ENCODE measurements around the gene MYH10.

The MYH10 gene

DNA sequence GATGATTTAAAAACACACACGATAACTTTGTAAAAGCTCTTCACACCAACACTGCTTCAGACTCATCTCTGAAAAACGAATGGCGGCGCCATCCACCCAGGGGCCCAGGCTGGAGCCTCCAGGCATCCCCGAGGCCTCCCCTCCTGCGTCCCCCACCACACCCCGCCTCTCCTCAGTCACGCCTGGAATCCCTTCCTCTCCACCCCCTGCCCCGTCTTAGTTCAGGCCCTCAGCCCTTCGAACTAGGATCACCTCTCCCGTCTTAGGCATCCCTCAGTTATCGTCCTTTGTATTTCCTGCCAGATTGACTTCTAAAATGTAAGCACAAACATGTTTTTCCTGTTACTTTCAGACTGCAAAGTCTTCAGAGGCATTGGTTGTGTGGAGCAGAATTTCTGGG lies 136.5 kb downstream of the MYH10 start:
- DNase-seq = no peak

DNA sequence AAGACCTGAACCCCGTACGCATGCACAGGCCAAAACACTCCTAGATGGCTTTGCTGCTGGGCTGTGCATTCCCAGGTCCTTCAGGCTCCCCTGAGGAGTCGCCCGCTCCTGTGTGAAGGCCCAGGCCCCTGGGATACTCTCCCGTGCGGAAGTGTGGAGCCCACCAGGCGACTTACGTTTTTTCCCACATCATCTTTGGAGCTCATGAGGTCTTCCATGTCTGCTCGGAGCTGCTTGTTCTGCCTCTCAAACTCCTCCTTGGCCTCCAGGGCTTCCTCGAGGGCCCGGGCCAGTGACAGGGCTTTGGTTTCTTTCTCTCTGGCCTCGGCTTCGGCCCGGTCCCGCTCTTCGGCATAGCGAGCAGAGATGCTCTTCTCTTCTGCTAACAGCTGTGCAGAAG lies 138.4 kb downstream of the MYH10 start:
- DNase-seq = no peak

DNA sequence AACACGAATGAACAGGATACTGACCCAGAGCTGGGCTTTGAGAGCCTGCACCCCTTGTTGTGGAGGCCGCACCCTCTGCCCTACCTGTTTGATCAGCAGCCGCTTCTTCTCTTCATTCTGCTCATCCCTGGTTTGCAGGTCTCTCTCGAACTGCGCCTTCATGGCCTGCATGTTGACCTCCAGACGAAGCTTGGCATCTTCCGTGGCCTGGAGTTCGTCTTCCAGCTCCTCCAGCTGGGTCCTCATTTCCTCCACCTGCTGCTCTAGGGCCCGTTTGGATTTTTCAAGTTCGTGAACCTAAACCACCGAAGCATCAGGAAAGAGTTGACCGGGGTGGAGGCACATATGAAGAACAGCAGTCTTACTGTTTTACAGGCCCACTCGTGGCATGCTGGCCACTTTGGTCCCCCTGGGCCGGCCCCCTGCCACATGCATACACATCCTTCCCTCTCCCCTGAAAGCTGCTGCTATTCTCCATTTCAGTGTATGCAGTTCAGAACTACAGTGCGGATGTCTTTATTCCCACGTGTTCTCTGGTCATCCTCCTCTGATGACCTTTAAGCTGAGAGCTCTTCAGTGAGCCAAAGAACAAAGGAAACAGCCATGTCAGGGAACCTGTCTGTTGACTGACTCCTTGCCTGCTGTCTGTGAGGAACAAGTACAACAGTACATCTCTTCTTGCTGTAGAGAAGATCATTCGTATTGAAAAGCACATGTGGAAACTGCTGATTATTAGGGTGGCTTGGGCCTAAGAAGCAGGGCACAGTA lies 140.1 kb downstream of the MYH10 start:
- DNase-seq = no peak

DNA sequence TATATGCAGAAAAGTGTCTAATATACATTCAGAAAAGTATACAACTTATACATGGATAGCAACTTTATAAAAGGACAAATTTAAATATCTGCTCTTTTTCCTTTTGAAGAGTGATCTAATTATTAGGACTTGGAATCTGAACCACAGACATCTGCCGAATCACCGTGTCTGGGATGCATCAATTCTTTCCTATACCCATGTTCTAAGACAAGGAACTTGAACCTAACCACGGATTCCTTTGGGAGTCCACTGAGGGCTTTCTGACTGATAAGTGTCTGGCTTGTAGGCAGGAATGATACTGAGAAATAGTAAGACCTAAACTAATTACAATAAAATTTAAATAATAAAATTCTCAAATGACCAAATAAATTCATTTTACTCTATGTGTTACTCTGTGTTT lies 140.7 kb downstream of the MYH10 start:
- no peak for DNase-seq

DNA sequence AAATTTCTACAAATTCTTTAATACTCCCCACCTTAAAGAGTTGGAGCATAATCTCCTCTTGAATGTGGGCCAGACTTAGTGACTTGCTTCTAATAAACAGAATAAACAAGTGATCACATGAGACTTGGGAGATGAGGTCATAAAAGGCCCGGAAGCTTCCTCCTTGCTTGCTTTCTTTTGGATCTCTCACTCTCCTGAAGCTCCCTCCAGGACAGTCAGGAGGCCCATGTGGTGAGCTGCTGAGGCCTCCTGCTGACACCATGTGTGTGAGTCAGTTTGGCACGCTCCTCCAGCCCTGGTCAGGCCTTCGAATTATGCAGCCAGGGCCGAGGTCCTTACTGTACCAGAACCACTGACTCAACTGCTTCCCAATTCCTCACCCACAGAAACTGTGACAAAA lies 141.6 kb downstream of the MYH10 start:
- no peak for DNase-seq

DNA sequence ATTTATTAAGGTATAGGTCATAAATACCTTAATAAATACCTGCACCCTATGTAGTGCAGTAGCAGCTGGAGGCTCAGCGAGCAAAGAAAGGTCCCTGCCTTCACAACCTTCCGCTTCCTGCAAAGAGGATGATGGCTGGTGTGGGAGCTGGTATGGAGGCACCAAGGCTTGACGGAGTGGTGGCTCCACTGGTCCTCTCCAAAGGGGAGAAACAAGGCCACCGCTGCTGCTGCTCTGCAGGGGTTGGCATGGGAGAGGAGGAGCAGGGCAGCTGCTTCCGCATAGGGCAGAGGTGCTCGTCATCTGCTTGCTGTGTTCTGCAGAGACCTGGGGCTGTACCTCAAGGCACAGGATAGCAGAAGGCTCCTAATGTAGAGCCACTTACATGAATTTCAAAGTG lies 142.0 kb downstream of the MYH10 start:
- DNase-seq = no peak

DNA sequence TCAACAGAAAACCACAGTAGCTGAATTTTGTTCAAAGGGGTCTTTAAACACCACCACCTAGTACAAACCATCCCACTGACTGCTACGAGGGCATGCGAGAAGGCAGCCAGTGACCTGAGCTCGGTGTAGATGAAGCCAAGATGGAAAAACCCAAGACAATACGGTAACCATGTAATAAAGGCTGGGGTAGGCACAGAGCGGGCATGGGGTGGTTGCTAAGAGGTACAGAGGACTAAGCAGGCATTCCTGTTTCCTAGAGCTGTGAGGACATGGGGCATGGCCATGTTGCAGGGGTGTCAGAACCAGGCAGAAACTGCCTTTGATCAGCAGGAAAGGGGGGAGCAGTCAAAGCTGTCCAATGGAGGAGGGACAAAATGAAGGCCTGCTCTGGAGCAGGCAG lies 142.8 kb downstream of the MYH10 start:
- DNase-seq = no peak

DNA sequence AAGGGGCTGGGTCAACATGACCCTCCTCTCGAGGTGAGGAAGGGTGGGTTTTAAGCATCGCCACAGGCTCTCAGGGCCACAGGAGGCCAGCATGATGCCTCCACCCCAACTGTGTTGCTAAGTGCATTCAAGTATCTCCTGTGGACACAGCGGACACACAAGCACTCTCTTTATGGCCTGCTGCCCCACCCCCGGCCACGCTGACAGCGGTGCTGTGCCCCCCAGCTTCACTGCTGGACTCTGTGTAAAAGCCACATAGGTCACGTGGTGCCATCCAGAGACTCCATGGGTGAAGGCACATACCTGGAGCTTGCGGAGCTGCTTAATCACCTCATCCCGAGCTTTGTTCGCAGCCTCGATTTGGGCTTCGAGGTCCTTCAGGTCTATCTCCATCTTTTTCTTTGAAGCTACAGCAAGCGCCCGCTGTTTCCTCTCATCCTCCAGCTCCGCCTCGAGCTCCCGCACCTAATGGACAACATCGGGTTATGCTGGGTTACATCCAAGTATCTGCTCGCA lies 143.3 kb downstream of the MYH10 start:
- DNase-seq = no peak

DNA sequence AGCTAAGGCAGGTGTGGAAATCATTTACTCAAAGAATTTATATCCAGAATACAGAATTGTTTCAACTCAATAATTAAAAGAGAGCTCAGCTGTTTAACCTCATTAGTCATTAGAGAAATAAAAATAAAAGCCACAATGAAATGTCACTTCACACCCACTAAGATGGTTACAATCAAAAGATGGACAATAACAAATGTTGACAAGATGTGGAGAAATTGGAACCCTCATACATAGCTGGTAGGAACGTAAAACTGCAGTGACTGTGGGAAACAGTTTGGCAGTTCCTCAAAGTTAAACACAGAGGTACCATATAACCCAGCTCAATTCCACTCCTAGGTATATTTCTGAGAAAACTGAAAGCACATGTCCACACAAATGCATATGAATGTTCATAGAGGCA lies 145.0 kb downstream of the MYH10 start:
- DNase-seq = no peak

DNA sequence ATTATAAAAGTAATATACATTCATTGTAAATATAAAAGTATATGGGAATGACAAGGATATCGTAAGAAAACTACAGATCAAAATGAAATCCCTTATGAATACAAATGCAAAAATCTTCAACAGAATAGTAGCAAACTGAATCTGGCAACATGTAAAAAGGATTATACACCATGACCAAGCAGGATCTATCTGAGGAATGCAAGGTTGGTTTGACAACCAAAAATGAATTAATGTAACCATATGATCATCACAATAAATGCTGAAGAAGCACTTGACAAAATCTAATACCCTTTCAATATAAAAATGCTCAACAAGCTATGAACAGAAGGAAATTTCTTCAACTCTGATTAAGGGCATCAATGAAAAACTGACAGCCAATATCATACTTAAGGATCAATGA lies 146.1 kb downstream of the MYH10 start:
- no peak for DNase-seq

DNA sequence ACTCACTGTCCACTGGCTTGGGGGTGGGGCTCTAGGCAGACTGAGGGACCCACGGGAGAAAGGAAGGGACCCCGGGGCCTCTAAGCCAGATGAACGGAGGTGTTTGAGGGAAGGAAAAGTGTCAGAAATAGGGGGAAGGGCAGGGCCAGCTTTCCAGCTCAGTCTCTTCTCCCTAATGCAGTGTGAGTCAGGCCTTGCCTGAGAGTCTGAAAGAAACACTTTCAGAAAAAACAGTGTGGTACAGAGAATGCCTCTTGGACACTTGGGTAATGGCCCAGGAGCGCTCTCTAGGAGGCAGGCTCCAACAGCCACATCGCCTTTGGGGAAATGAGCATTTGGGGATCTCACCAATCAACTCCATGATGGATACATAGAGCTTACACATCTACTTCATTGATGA lies 148.0 kb downstream of the MYH10 start:
- no peak for DNase-seq

DNA sequence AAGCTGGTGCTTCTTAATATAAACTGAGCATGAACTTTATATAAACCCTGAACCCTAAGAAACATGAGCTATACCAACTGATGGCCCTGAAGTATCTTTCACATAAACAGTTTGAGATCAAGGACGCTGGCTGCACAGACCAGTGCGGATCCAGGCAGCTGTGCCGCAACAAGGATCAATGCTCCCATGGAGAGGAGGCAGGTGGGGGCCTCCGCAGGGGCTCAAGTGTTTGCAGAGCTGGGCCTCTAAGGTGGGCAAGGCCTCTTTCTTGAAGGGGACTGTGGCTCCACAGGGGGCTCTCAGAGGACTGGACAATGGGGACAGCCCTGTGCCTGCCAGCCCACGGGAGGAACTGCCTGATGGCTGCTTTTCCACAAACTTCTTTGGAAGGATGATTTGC lies 148.8 kb downstream of the MYH10 start:
- no peak for DNase-seq

DNA sequence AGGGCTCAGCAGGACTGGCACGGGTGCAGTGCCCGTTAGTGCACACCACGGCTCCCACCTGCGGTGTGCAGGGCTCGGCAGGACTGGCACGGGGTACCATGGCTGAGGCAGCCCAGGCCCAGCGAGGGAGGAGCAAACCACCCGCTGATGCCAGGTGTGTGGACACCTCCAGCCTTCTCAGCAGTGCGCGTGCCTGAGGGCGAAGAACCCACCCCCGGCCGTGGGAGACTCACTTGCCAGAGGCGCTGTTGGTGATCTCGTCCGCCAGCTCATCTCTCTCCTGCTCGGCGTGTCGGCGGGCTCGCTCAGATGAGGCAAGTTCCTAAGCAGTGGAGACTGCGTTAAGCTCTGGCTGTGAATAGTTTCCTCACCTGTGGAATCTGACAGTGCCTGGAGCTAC lies 149.4 kb downstream of the MYH10 start:
- DNase-seq = no peak

DNA sequence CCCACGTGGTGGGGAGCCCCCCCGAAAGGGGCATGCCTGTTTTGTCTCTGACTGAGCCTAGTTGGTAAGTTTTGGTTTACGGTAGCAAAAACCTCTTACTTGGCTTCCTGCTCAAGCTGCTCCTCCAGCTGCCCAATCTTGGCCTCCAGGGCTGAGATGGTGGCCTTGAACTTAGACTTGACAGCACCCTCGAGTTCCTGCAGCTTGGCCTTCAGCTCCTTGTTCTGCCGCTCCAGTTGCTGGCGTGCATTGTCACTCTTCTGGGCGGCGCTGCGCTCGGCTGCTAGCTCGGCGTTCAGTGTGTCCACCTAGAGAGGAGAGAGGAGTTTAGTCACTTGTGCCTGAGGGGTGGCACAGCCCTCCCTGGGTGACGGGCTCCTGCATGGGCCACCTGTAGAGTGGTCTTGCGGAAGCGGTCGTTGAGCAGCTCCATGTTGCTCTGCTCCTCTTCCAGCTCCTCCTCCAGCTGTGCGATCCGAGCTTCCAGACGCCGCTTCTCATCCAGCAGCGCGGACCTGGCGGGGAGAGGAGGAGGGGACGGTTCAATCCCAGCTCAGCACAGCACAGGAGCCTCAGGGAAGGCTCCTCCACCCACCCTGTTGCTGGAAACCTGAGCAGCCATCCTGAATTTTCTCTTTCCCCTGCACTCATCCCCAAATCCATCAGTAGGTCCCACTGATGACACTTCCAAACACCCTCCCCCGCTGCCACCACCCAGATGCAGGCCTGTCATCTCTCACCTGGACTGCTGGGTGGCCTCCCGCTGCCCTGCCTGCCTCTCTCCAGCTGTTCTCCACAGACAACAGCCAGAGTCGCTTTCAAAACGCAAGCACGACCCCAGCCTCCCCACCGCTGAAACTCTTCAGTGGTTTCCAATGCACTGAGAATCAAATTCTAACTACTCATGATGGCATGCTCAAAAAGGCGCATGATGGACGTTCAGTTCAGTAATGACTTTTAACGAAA lies 150.2 kb downstream of the MYH10 start:
- no peak for DNase-seq

DNA sequence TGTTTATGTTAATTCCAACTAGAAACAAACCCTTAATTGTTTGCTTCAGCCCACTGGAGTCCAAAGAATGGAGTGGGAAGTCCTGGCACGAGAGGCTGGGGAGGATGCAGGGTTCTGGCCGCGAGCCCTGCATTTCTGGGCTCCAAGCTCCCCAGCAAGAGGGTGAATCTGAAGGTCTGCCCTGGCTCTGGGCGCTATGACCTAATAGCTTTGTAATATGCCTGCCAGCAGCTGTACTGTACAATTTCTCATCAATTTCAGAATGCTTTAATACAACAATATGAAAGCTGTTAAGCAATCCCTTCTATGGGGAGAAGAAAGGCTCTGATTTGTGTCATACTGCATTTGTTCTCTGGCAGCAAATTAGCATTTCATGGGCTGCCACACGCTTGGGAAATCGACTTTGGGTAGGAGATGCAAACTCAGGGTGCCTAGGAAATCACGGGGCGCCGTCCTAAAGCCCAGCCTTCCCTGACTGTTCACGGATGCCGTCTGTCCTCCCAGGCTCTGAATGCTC lies 151.0 kb downstream of the MYH10 start:
- no peak for DNase-seq

DNA sequence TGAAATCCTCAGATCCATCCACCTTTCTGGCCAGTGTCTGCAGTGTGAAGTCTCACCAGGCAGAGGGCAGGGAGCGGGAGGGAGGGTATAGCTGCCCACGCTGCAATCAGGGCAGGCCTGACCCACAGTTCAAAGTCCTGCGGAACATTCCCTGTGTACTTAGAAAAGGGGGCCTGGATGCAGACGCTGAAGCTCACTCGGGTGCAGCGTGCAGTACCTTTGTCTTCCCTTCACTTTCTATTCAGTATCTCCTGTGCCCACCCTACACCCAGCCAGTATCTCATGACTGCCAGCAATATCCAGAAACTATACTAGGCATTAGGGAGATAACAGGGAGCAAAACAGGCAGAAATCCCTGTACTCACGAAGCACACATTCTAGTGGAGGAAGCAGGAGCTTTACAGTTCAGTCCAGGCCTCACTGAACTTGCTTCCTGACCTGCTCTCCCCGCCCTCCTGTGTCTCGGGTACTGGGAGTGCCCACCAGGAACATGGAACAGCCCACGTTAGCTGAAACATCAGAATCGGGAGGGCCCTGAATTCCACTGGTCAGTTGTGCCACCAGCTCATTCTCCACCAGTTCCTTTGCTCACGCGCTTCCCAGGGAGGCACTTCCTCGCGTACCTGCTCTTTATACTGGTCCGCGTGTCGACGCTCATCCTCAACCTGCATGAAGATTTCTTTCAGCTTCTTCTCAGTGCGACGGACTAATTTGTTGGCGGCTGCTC lies 152.6 kb downstream of the MYH10 start:
- no peak for DNase-seq

DNA sequence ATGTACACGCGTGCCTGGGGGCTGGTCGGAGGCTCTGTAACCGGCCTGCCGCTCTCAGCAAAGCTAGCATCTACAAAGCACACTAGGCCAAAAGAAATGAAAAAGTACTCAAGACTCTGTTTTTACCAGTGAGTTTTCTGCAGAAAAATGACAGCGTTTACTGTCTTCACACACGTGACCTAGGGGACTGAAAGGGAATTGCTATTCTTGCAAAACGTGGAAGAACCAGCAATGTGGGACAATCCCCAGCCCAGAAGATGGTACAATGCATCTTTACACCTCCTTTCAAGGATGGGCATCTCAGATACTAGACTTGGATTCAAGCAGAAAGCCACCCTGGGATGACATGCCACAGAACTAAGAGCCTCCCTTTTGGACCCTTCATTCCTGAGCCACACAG lies 153.4 kb downstream of the MYH10 start:
- DNase-seq = no peak

DNA sequence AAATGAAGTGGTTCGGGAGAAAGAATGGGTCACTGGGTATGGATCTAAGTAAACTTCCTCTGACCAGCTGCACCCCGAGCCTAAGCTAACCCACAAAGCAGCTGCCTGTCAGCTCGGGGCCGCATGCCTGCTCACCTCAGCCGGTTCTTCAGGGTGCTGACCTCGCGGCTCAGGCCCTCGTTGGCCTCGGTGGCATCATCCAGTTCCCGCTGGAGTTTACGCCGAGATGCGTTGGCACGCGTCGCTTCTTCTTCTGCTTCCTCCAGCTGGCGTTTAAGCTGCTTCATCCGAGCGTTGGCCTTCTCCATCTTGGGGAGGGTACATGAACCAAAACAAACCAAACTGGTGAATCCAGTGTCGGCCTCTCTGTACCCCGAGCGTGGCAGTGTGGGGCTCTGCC lies 153.8 kb downstream of the MYH10 start:
- no peak for DNase-seq

DNA sequence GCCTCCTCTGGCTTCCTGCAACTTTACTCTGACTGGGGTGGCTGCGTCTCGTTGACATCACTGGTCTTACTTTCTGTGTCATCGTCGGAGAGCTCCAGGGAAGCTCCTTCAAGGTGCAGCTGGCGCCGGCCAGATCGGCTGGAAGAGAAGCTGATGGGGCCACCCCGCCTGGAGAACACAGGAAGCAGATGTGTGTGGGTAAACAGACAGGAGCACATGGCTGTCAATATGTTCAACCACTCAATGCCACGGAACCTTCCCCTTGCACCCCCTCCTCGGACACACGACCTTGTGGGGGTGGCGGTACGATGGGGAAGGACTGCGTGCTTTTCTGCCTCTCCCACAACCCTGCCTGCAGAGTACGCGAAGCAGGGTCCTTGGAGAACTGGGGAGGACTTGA lies 154.7 kb downstream of the MYH10 start:
- DNase-seq = no peak

DNA sequence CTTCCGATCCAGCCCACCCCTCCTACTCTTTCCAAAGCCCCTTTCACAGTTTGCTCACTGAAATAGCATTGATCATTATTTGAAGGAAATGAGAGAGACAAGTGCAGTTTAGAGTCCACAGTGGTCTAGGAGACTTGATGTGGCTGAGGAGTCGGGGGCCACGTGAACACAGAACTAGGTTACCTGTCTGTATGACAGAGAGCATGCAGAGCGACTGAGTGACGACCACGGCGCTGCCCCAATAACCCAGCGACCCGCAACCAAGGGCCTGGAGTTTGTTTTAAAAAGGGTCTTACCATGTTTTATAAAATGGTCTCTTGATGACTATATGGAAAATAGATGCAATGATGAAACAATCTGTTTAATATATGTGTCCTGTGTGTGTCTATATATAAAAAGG lies 155.3 kb downstream of the MYH10 start:
- no peak for DNase-seq

DNA sequence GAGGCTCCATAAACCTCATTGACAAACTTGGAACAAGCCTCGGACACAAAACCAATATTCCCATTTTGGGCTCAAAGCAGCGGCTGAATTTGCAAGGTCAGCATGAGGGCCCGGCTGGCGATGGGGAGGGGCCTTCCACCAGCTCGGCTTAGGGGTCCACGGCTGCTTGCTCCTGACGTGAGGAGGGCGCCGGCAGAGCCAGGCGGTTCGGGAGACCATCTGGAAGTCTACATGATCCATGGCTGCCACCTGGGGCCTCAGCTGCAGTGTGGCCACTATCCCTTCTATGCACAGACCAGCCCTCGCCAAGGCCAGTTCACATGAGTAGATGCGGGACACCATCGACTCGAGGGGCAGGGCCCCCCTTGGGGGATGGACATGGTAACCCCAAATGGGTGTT lies 155.7 kb downstream of the MYH10 start:
- DNase-seq = no peak

DNA sequence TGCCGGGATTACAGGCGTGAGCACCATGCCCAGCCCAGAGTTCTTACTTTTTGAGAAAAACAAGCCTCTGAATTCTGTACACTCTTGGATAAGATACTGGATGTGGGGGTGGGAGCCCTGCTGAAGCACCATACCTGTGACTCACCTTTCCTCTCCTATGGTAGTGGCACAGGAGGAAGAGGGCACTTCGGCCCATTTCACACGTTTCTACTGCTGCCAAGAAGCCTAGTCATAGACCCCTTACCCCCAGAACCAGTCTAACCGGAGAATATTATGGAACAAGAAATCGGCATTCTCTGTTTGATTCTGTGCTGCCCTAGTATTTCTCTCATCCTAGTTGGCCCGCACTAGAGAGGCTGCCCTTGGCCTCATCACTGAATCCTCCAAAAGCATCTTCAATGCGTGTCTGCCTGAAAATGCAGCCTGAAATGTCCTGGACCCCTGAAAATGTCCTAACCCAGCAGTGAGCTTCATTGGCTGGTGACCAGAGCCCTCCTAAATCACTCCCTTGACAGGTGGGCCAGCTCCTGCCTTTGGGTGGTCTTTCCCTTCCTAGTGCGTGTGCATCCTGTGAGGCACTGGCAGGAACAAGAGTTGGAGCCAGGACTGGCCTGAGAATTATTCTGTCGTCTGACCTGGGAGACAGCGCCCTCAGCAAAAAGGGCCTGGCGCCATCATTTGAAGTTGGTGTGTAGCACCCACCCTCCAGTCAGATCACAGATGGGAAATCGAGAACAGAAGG lies 156.9 kb downstream of the MYH10 start:
- no peak for DNase-seq

Measured in right kidney (tissue), 1 donor.